Osteocyte (in vitro differentiated cells): ENCODE results near the gene SPEG. TPM values are rescaled to one million over a fixed set of nuclear protein-coding genes. Genes with fewer than 3 reads are reported as not detected.

Experiments used
- DNase-seq: peaks from one replicate; pipeline ENCODE4 v3.0.0; 2021; ENCODE audit warnings: mixed read lengths; ENCODE audit not compliant: unreplicated experiment; ENCODE audit errors: extremely low spot score
- H3K27ac Mint-ChIP-seq: one replicate; pipeline ENCODE4 v1.8.0; 2021; ENCODE audit warnings: mild to moderate bottlenecking, mixed read lengths; ENCODE audit not compliant: unreplicated experiment
- H3K27me3 Mint-ChIP-seq: one replicate; pipeline ENCODE4 v1.8.0; 2021; ENCODE audit warnings: mixed read lengths; ENCODE audit not compliant: unreplicated experiment
- H3K36me3 Mint-ChIP-seq: one replicate; pipeline ENCODE4 v1.8.0; 2021; ENCODE audit warnings: mixed read lengths; ENCODE audit not compliant: unreplicated experiment
- H3K4me1 Mint-ChIP-seq: one replicate; pipeline ENCODE4 v1.8.0; 2021; ENCODE audit warnings: mixed read lengths; ENCODE audit not compliant: unreplicated experiment
- H3K4me3 Mint-ChIP-seq: one replicate; pipeline ENCODE4 v1.8.0; 2021; ENCODE audit warnings: mild to moderate bottlenecking, moderate library complexity, mixed read lengths; ENCODE audit not compliant: unreplicated experiment
- H3K9me3 Mint-ChIP-seq: one replicate; pipeline ENCODE4 v1.8.0; 2021; ENCODE audit warnings: mixed read lengths; ENCODE audit not compliant: unreplicated experiment
- CTCF ChIP-seq: fragments of 200-600 bp; sonication (generic); IDR thresholded peaks from 2 replicates; pipeline ENCODE4 v1.5.0; 2021; ENCODE audit warnings: antibody characterized with exemption, mild to moderate bottlenecking, moderate library complexity
- long read RNA-seq: library from polyadenylated mRNA; unstranded; transcript quantifications from one replicate; pipeline ENCODE4 v2.0.0, GENCODE V29; 2021
- total RNA-seq: library from RNA; stranded (reverse); gene quantifications from 2 replicates; pipeline ENCODE4 v1.2.1, GENCODE V29; 2021

SPEG gene
- total RNA-seq: 27.0 and 30.3 TPM in 2 replicates
- long read RNA-seq: 0 reads

- Mint-ChIP-seq H3K36me3 (no peaks in the 10 kb centered on the region), H3K27me3 (no peaks in the 10 kb centered on the region), H3K9me3 (no peaks in the 10 kb centered on the region), H3K4me1 (peaks cover 1% of the 10 kb centered on the region), H3K27ac (no peak within 1 kb of the TSS), H3K4me3 (no peak within 1 kb of the TSS)
- DNase-seq: no peak
- no peak for TF ChIP-seq CTCF
These were observed at the start of gene SPEG for GRCh38 chr2:219434718-219435525. Gene SPEG, plus strand, starts transcription at chr2:219434843. Its CDS starts 135 bp downstream, at chr2:219434978.

GRCh38 chr2:219384859-219385258, 49.8 kb upstream of the SPEG start:
- TF ChIP-seq CTCF: no peak
- Mint-ChIP-seq H3K4me3 (no peak overlapping the region), H3K9me3 (no peaks in the 10 kb centered on the region), H3K27ac (no peak overlapping the region), H3K4me1 (peaks cover 12% of the 10 kb centered on the region), H3K27me3 (no peaks in the 10 kb centered on the region), H3K36me3 (peaks cover 28% of the 10 kb centered on the region)
- no peak for DNase-seq

GRCh38 chr2:219385958-219386520, 48.6 kb upstream of the SPEG start:
- Mint-ChIP-seq H3K36me3 (peaks cover 25% of the 10 kb centered on the region), H3K4me1 (peaks cover 12% of the 10 kb centered on the region), H3K27ac (no peak overlapping the region), H3K27me3 (no peaks in the 10 kb centered on the region), H3K9me3 (no peaks in the 10 kb centered on the region), H3K4me3 (no peak overlapping the region)
- DNase-seq: no peak
- no peak for TF ChIP-seq CTCF

DNA sequence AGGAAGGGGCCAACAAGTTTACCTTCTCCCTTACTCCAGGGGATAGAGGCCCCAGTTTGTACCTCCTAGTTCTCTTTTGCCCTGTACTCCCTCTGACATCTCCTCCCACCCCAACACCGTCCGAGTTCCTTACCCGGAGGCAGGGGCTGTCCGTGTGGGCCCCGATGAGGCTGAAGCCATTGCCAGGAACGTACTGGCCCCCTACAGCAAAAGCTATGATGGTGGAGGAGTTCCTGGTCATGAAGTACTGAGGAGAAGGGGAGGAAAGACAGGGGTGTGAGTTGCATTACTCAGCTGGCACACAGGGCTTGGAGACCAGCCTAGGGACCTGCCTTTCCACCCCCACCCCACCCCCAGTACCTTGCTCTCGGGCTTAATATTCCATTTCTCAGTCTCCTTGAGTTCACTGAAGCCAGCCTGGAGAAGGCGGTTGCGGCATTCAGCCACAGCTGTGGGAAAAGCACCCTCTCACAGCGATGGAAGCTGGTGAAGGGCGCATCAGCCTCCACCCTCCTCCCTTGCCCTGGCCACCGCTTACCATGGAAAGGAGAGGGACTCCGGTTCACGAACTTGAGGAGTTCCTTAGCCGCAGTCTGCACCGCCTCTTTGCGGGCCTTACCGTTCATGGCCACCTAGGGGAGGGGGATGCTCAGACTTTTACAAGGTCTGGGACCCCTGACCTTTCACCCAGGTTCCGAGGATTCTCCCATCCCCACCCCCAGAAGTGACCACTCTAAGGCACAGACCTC, 47.9 kb upstream of the SPEG start:
- Mint-ChIP-seq H3K4me3 (peak overlapping the region; percentile 90), H3K27ac (peak overlapping the region; percentile 95), H3K9me3 (no peaks in the 10 kb centered on the region), H3K4me1 (peaks cover 12% of the 10 kb centered on the region), H3K27me3 (no peaks in the 10 kb centered on the region), H3K36me3 (peaks cover 21% of the 10 kb centered on the region)
- no peak for DNase-seq
- no peak for TF ChIP-seq CTCF
